DND-41 (cell line): Measurements from ENCODE around the gene RNF144A.

ENCODE experiments used
- ATAC-seq: fragments of 200-7000 bp; cut with Tn5 transposase; 3 replicates; pipeline ENCODE4 v1.9.1; 2021; ENCODE audit warnings: low read depth; ENCODE audit not compliant: insufficient read depth
- DNase-seq: peaks from one replicate; pipeline ENCODE4 v3.0.0-alpha.2; 2020
- H2AFZ ChIP-seq: 2 replicates; pipeline ENCODE4 v1.6.0; 2012; ENCODE audit warnings: low read depth, low read length
- H3K27ac ChIP-seq: 2 replicates; pipeline ENCODE4 v1.5.1; 2012; ENCODE audit warnings: low read length, inconsistent platforms
- H3K27me3 ChIP-seq: fragments of 200-600 bp; sonication (generic); 2 replicates; pipeline ENCODE4 v1.6.0; 2012; ENCODE audit warnings: low read length, mild to moderate bottlenecking, inconsistent platforms; ENCODE audit not compliant: insufficient read depth, poor library complexity
- H3K36me3 ChIP-seq: 2 replicates; pipeline ENCODE4 v1.5.1; 2012; ENCODE audit warnings: low read length, inconsistent platforms; ENCODE audit not compliant: insufficient read depth
- H3K4me1 ChIP-seq: 2 replicates; pipeline ENCODE4 v1.5.1; 2012; ENCODE audit warnings: mild to moderate bottlenecking, low read length; ENCODE audit not compliant: insufficient read depth
- H3K4me2 ChIP-seq: 2 replicates; pipeline ENCODE4 v1.6.0; 2012; ENCODE audit warnings: mild to moderate bottlenecking, moderate library complexity, low read length, inconsistent platforms; ENCODE audit not compliant: insufficient read depth
- H3K4me3 ChIP-seq, 2 experiments: fragments of 200-600 bp in 1 of 2; shearing (Covaris generic) in 1 of 2; 2 replicates each; pipeline ENCODE4 v1.5.1; 2012 to 2016; ENCODE audit warnings: inconsistent platforms in 2 of 2, low read length in 2 of 2, mild to moderate bottlenecking in 2 of 2, low read depth in 1 of 2, moderate library complexity in 1 of 2
- H3K79me2 ChIP-seq: 2 replicates; pipeline ENCODE4 v1.6.0; 2012; ENCODE audit warnings: low read length, inconsistent platforms; ENCODE audit not compliant: insufficient read depth
- H3K9ac ChIP-seq: 2 replicates; pipeline ENCODE4 v1.6.0; 2012; ENCODE audit warnings: low read depth, mild to moderate bottlenecking, inconsistent platforms, low read length, moderate library complexity
- H3K9me3 ChIP-seq: 2 replicates; pipeline ENCODE4 v1.5.1; 2012; ENCODE audit warnings: low read length, moderate library complexity, mild to moderate bottlenecking, inconsistent platforms; ENCODE audit not compliant: insufficient read depth, severe bottlenecking
- H4K20me1 ChIP-seq: 2 replicates; pipeline ENCODE4 v1.6.0; 2012; ENCODE audit warnings: low read length; ENCODE audit not compliant: insufficient read depth
- CTCF ChIP-seq: IDR thresholded peaks from 2 replicates; pipeline ENCODE4 v1.5.1; 2012; ENCODE audit warnings: borderline replicate concordance, low read length, moderate library complexity, mild to moderate bottlenecking; ENCODE audit not compliant: poor library complexity, severe bottlenecking; ENCODE audit errors: extremely low read depth
- EZH2 ChIP-seq: IDR thresholded peaks from 3 replicates; pipeline ENCODE4 v1.6.1; 2012; ENCODE audit warnings: borderline replicate concordance, low read depth, mild to moderate bottlenecking, moderate library complexity, low read length, inconsistent platforms; ENCODE audit not compliant: severe bottlenecking

RNF144A gene

GRCh38 chr2:6885968-6886367 lies 31.2 kb upstream of the RNF144A start:
- H3K4me3 ChIP-seq = no peak overlapping the region
- no peak overlapping the region for H3K9ac ChIP-seq
- no peak overlapping the region for H3K27ac ChIP-seq
- no peak overlapping the region for H3K4me2 ChIP-seq
- no peaks in the 10 kb centered on the region for H3K9me3 ChIP-seq
- no peak for TF ChIP-seq CTCF
- TF ChIP-seq EZH2 = no peak
- ATAC-seq = no peak
- H3K27me3 ChIP-seq = no peaks in the 10 kb centered on the region
- H4K20me1 ChIP-seq = no peaks in the 10 kb centered on the region
- H3K36me3 ChIP-seq = no peaks in the 10 kb centered on the region; the same call in 1 of the 2 replicates
- peaks cover 32% of the 10 kb centered on the region for H3K4me1 ChIP-seq
- peaks cover 17% of the 10 kb centered on the region for H3K79me2 ChIP-seq
- DNase-seq = no peak
- H2AFZ ChIP-seq = no peak overlapping the region

- Histone ChIP-seq H3K9me3 (no peaks in the 10 kb centered on the region), H3K27ac (peak overlapping the region; percentile 27; the same call in 1 of the 2 replicates), H3K4me2 (no peak overlapping the region), H3K79me2 (peaks cover 1% of the 10 kb centered on the region; the same call in 1 of the 2 replicates), H3K36me3 (no peaks in the 10 kb centered on the region; the same call in 1 of the 2 replicates), H3K4me3 (no peak overlapping the region), H3K4me1 (peaks cover 14% of the 10 kb centered on the region), H2AFZ (no peak overlapping the region), H4K20me1 (no peaks in the 10 kb centered on the region), H3K27me3 (no peaks in the 10 kb centered on the region), H3K9ac (no peak overlapping the region)
- DNase-seq (no peak), ATAC-seq (peak; percentile 42; the same call in 1 of the 3 replicates)
- TF ChIP-seq EZH2 (no peak), CTCF (no peak)
Observed at GRCh38 chr2:6887751-6888192, 29.4 kb upstream of the RNF144A start.

- no peak for TF ChIP-seq CTCF
- TF ChIP-seq EZH2 = no peak
- H3K4me1 ChIP-seq = peaks cover 12% of the 10 kb centered on the region; the same call in 1 of the 2 replicates
- no peak overlapping the region for H3K9ac ChIP-seq
- ATAC-seq = no peak
- no peaks in the 10 kb centered on the region; the same call in 1 of the 2 replicates for H3K36me3 ChIP-seq
- DNase-seq = no peak
- no peak overlapping the region for H3K27ac ChIP-seq
- no peak overlapping the region for H2AFZ ChIP-seq
- no peaks in the 10 kb centered on the region for H4K20me1 ChIP-seq
- H3K4me2 ChIP-seq = no peak overlapping the region
- no peak overlapping the region for H3K4me3 ChIP-seq
- no peaks in the 10 kb centered on the region for H3K27me3 ChIP-seq
- no peaks in the 10 kb centered on the region for H3K79me2 ChIP-seq
- H3K9me3 ChIP-seq = no peaks in the 10 kb centered on the region
Observed at GRCh38 chr2:6888724-6889123, 28.5 kb upstream of the RNF144A start.
